Body of pancreas (tissue), 4 donors: Measurements from ENCODE around the gene YBX1. TPM values are rescaled to one million over a fixed set of nuclear protein-coding genes. Genes with fewer than 3 reads are reported as not detected.

Source experiments
- ATAC-seq: fragments of 150-250 bp; one replicate; pipeline ENCODE4 v1.9.1; 2016
- DNase-seq, 4 donors: peaks; one replicate each; pipeline ENCODE4 v3.0.0-alpha.2; 2019
- H3K27ac ChIP-seq, 4 donors: fragments of 200-600 bp; sonication (generic); 1 replicate in 3 of 4; 2 replicates in 1 of 4; pipeline versions ENCODE4 v1.5.1 to v1.6.1; 2016 to 2019; ENCODE audit warnings: mild to moderate bottlenecking in 1 of 4, mixed read lengths in 1 of 4, moderate library complexity in 1 of 4
- H3K27me3 ChIP-seq, 2 donors: fragments of 200-600 bp; sonication (generic); one replicate each; pipeline ENCODE4 v1.6.0; 2016; ENCODE audit warnings: mild to moderate bottlenecking in 1 of 2
- H3K36me3 ChIP-seq, 2 donors: fragments of 200-600 bp; sonication (generic); replicated peaks in 1 of 2; 2 replicates each; pipeline ENCODE4 v1.5.1; 2016; ENCODE audit warnings: low read depth in 2 of 2; ENCODE audit not compliant: insufficient read depth in 1 of 2
- H3K4me1 ChIP-seq: fragments of 200-600 bp; sonication (generic); one replicate; pipeline ENCODE4 v1.6.0; 2016
- H3K4me3 ChIP-seq, 2 donors: fragments of 200-600 bp; sonication (generic); 1 replicate in 1 of 2; 2 replicates in 1 of 2; pipeline ENCODE4 v1.5.1; 2016 to 2019
- H3K9me3 ChIP-seq, 3 donors: fragments of 200-600 bp; sonication (generic); 1 replicate in 2 of 3; 2 replicates in 1 of 3; pipeline ENCODE4 v1.5.1; 2016
- CTCF ChIP-seq, 7 experiments: fragments of 450-650 bp in 4 of 7; fragments of 200-600 bp in 3 of 7; sonication (generic) in 3 of 7; IDR thresholded peaks; one replicate each; pipeline ENCODE4 v1.5.1; 2016 to 2019; ENCODE audit warnings: antibody characterized with exemption in 7 of 7
- POLR2A ChIP-seq, 3 donors: fragments of 450-650 bp; IDR thresholded peaks; one replicate each; pipeline ENCODE4 v1.6.1; 2016; ENCODE audit warnings: antibody characterized with exemption in 3 of 3, mild to moderate bottlenecking in 2 of 3
- WGBS, 2 donors: methylation state at CpG; one replicate each; pipeline ENCODE4 v1.1.5; 2017; 5-methylcytosine and 5-hydroxymethylcytosine counted together
- intact Hi-C: fragments of 100-400 bp; cut with DNase I; formaldehyde crosslinking; loops from one replicate; pipeline ENCODE4 v1.15.1; 2023
- total RNA-seq, 2 donors: library from RNA; depleted of rRNA; stranded (reverse); fragments of >200 nt; gene quantifications; one replicate each; pipeline ENCODE4 v1.1.0, GENCODE V29; 2016

YBX1 gene
- total RNA-seq, 2 donors from 2014 or later, result 131 to 170 TPM

- DNase-seq (no peak), ATAC-seq (no peak)
- Histone ChIP-seq H3K27me3 (no peaks in the 10 kb centered on the region), H3K4me1 (peaks cover 74% of the 10 kb centered on the region), H3K4me3 (no peak overlapping the region), H3K27ac (no peak overlapping the region), H3K36me3 (no peaks in the 10 kb centered on the region), H3K9me3 (no peaks in the 10 kb centered on the region)
- intact Hi-C loops, result no loop called here
- TF ChIP-seq POLR2A (IDR thresholded peaks at IDR 0.05) (no peak), CTCF (IDR thresholded peaks at IDR 0.05) (no peak)
- 48 to 62% methylated on average over 4 to 5 of the region's 5 CpGs for WGBS, 2 donors
These were observed 1.9 kb downstream of the YBX1 start for GRCh38 chr1:42684139-42684538.

GRCh38 chr1:42686418-42686817 is 4.2 kb downstream of the YBX1 start:
- Histone ChIP-seq H3K4me1 (peaks cover 79% of the 10 kb centered on the region), H3K27me3 (no peaks in the 10 kb centered on the region), H3K9me3 (no peaks in the 10 kb centered on the region), H3K36me3 (no peaks in the 10 kb centered on the region), H3K4me3 (no peak overlapping the region), H3K27ac (no peak overlapping the region)
- TF ChIP-seq CTCF (IDR thresholded peaks at IDR 0.05) (no peak), POLR2A (IDR thresholded peaks at IDR 0.05) (no peak)
- WGBS, 2 donors, result 84 to 89% methylated on average over 4 of the region's 4 CpGs
- DNase-seq, result no peak
- intact Hi-C loops, result no loop called here
- ATAC-seq, result no peak

- Histone ChIP-seq H3K4me3 (no peak overlapping the region), H3K4me1 (peaks cover 90% of the 10 kb centered on the region), H3K27ac (peak overlapping the region in 1 of 4 donors; percentile 17), H3K27me3 (no peaks in the 10 kb centered on the region), H3K9me3 (no peaks in the 10 kb centered on the region), H3K36me3 (no peaks in the 10 kb centered on the region)
- intact Hi-C loops, result no loop called here
- ATAC-seq, result no peak
- no peak for DNase-seq
- WGBS, 2 donors, result 83 to 94% methylated on average over 3 of the region's 3 CpGs
- TF ChIP-seq POLR2A (IDR thresholded peaks at IDR 0.05) (no peak), CTCF (IDR thresholded peaks at IDR 0.05) (no peak)
These were observed 7.7 kb downstream of the YBX1 start for GRCh38 chr1:42689912-42690311.

DNA sequence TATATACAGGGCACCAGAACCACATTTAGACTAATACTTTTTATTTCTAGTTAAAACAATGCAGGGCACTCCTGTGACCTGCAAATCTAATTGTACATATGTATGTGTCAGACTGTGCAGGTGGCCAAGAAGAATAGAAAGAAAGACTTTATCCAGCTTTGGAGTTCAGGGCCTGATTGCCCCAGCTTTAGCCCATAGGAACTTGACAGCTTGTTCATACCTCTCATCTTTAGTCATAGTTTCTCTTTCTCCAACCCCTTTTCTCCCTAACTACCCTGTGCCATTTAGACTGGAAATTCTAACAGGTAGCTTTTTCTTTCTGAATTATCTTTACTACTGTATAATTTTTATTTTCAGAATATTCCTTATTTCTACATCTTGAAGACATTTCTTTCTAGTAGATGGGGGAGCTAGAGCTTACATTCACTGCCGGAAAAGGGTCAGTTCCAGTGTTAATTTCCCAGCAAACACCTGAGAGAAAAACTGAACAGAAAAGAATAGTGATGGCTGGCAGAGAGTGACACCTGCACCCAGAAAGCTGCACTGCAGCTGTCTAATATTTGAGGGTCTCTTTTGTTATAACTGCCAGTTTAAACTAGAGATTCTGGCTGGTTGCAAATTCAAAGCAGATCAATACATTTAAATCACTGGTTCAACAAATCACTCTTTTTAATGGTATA is 8.4 kb downstream of the YBX1 start:
- Histone ChIP-seq H3K27ac (peak overlapping the region in 1 of 4 donors; percentile 17), H3K36me3 (no peaks in the 10 kb centered on the region), H3K27me3 (no peaks in the 10 kb centered on the region), H3K4me3 (no peak overlapping the region), H3K4me1 (peaks cover 82% of the 10 kb centered on the region), H3K9me3 (no peaks in the 10 kb centered on the region)
- intact Hi-C loops, result no loop called here
- TF ChIP-seq CTCF (IDR thresholded peaks at IDR 0.05), result peak in 2 of 7 experiments; percentile 7 to 17
- no peak for TF ChIP-seq POLR2A (IDR thresholded peaks at IDR 0.05)
- 86% methylated on average over 1 of the region's 1 CpG for WGBS, 2 donors
- DNase-seq (peak in 1 of 4 donors; percentile 14), ATAC-seq (no peak)

DNA sequence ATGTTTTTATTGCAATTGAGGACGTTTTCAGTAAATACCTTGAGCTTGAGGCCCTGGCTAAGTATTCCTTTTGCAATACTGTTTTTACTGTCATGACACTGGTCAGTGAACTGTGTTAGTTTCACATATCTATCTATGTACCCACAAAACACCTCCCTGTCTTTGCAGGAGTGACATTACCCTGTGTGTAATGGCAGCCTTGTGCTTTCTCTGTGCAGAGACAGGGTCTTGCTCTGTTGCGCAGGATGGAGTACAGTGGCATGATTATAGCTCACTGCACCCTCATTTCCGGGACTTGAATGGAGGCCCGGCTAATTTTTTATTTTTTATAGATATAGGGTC is 8.9 kb downstream of the YBX1 start:
- peak overlapping the region in 1 of 4 donors; percentile 3 for H3K27ac ChIP-seq
- TF ChIP-seq CTCF (IDR thresholded peaks at IDR 0.05) (no peak), POLR2A (IDR thresholded peaks at IDR 0.05) (no peak)
- H3K27me3 ChIP-seq, result no peaks in the 10 kb centered on the region
- H3K4me3 ChIP-seq, result no peak overlapping the region
- H3K9me3 ChIP-seq, result no peaks in the 10 kb centered on the region
- DNase-seq (no peak), ATAC-seq (no peak)
- peaks cover 77% of the 10 kb centered on the region for H3K4me1 ChIP-seq
- WGBS, 2 donors, result 62 to 66% methylated on average over 4 of the region's 4 CpGs
- intact Hi-C loops, result no loop called here
- H3K36me3 ChIP-seq, result no peaks in the 10 kb centered on the region
